H9 (cell line): ENCODE measurements around the gene ITGA11. TPM values are rescaled to one million over a fixed set of nuclear protein-coding genes. Genes with fewer than 3 reads are reported as not detected.

Source experiments
- DNase-seq: peaks from one replicate; pipeline ENCODE4 v3.0.0-alpha.2; 2017
- H2AFZ ChIP-seq: one replicate; pipeline ENCODE4 v1.6.1; 2013; ENCODE audit warnings: mild to moderate bottlenecking, low read length, control low read depth, moderate library complexity
- H2AK5ac ChIP-seq: 2 replicates; pipeline ENCODE4 v1.6.1; 2013; ENCODE audit warnings: low read length, control low read depth, mixed read lengths; ENCODE audit not compliant: insufficient read length
- H2BK120ac ChIP-seq: one replicate; pipeline ENCODE4 v1.6.1; 2013; ENCODE audit warnings: low read depth, mild to moderate bottlenecking, low read length, control low read depth, inconsistent platforms; ENCODE audit not compliant: poor library complexity, severe bottlenecking
- H2BK12ac ChIP-seq: 2 replicates; pipeline ENCODE4 v1.6.1; 2013; ENCODE audit warnings: low read length, control low read depth, mixed read lengths, low read depth; ENCODE audit not compliant: insufficient read length
- H2BK15ac ChIP-seq: 2 replicates; pipeline ENCODE4 v1.6.1; 2013; ENCODE audit warnings: low read depth, low read length, control low read depth
- H2BK20ac ChIP-seq: one replicate; pipeline ENCODE4 v1.6.1; 2013; ENCODE audit warnings: low read depth, mild to moderate bottlenecking, low read length, control low read depth, inconsistent platforms; ENCODE audit not compliant: poor library complexity, severe bottlenecking
- H2BK5ac ChIP-seq: 2 replicates; pipeline ENCODE4 v1.6.1; 2013; ENCODE audit warnings: low read length, control low read depth, mixed read lengths; ENCODE audit not compliant: insufficient read length
- H3K14ac ChIP-seq: 2 replicates; pipeline ENCODE4 v1.6.1; 2013; ENCODE audit warnings: low read length, control low read depth; ENCODE audit not compliant: insufficient read depth
- H3K18ac ChIP-seq: 2 replicates; pipeline ENCODE4 v1.6.1; 2013; ENCODE audit warnings: low read depth, mild to moderate bottlenecking, mixed read lengths, low read length, control low read depth; ENCODE audit not compliant: insufficient read length
- H3K23ac ChIP-seq: 2 replicates; pipeline ENCODE4 v1.6.1; 2013; ENCODE audit warnings: low read length, control low read depth, mixed read lengths, low read depth; ENCODE audit not compliant: insufficient read length
- H3K23me2 ChIP-seq: 2 replicates; pipeline ENCODE4 v1.6.1; 2013; ENCODE audit warnings: low read depth, mild to moderate bottlenecking, mixed read lengths, low read length, control low read depth; ENCODE audit not compliant: insufficient read length, poor library complexity, severe bottlenecking
- H3K27ac ChIP-seq: 2 replicates; pipeline ENCODE4 v1.5.1; 2013; ENCODE audit warnings: low read length, control low read depth, mixed read lengths, low read depth; ENCODE audit not compliant: insufficient read length
- H3K27me3 ChIP-seq: 2 replicates; pipeline ENCODE4 v1.6.1; 2013; ENCODE audit warnings: low read length, control low read depth, inconsistent platforms; ENCODE audit not compliant: insufficient read depth
- H3K4ac ChIP-seq: 2 replicates; pipeline ENCODE4 v1.6.1; 2013; ENCODE audit warnings: low read depth, mild to moderate bottlenecking, control low read depth, inconsistent platforms, low read length, moderate library complexity
- H3K4me1 ChIP-seq: 2 replicates; pipeline ENCODE4 v1.6.1; 2013; ENCODE audit warnings: low read length, control low read depth, inconsistent platforms; ENCODE audit not compliant: insufficient read depth
- H3K4me2 ChIP-seq: 2 replicates; pipeline ENCODE4 v1.6.1; 2013; ENCODE audit warnings: low read length, control low read depth, mixed read lengths; ENCODE audit not compliant: insufficient read length, insufficient read depth
- H3K56ac ChIP-seq: 2 replicates; pipeline ENCODE4 v1.6.1; 2013; ENCODE audit warnings: low read depth, mild to moderate bottlenecking, mixed read lengths, low read length, control low read depth; ENCODE audit not compliant: insufficient read length
- H3K79me1 ChIP-seq: 2 replicates; pipeline ENCODE4 v1.6.1; 2013; ENCODE audit warnings: low read depth, mild to moderate bottlenecking, moderate library complexity, low read length, control low read depth, inconsistent platforms; ENCODE audit not compliant: insufficient read depth, poor library complexity, severe bottlenecking
- H3K79me2 ChIP-seq: 2 replicates; pipeline ENCODE4 v1.6.1; 2013; ENCODE audit warnings: low read length, control low read depth, inconsistent platforms; ENCODE audit not compliant: insufficient read depth
- H3K9ac ChIP-seq: 2 replicates; pipeline ENCODE4 v1.6.1; 2013; ENCODE audit warnings: low read length, control low read depth, mixed read lengths; ENCODE audit not compliant: insufficient read length; ENCODE audit errors: extremely low read depth
- H3K9me3 ChIP-seq: one replicate; pipeline ENCODE4 v1.6.1; 2013; ENCODE audit warnings: low read depth, low read length, inconsistent platforms; ENCODE audit not compliant: control insufficient read depth
- H3T11ph ChIP-seq: one replicate; pipeline ENCODE4 v1.6.1; 2013; ENCODE audit warnings: mild to moderate bottlenecking, low read length, control low read depth, inconsistent platforms
- H4K20me1 ChIP-seq: one replicate; pipeline ENCODE4 v1.6.1; 2013; ENCODE audit not compliant: control insufficient read depth, insufficient read length, insufficient read depth
- H4K5ac ChIP-seq: 2 replicates; pipeline ENCODE4 v1.6.1; 2013; ENCODE audit warnings: low read depth, mild to moderate bottlenecking, mixed read lengths, low read length, control low read depth; ENCODE audit not compliant: insufficient read length
- H4K8ac ChIP-seq: replicated peaks from 2 replicates; pipeline ENCODE4 v1.6.1; 2013; ENCODE audit warnings: low read length, control low read depth, mixed read lengths, low read depth; ENCODE audit not compliant: insufficient read length
- H4K91ac ChIP-seq: 2 replicates; pipeline ENCODE4 v1.6.1; 2013; ENCODE audit warnings: low read depth, mild to moderate bottlenecking, moderate library complexity, mixed read lengths, low read length, control low read depth; ENCODE audit not compliant: insufficient read length
- H3K27ac Mint-ChIP-seq, 3 experiments: 2 replicates in 2 of 3; 3 replicates in 1 of 3; pipeline ENCODE4 v1.8.0; 2020 to 2021; ENCODE audit warnings: mixed read lengths in 3 of 3, mild to moderate bottlenecking in 1 of 3, moderate library complexity in 1 of 3
- H3K27me3 Mint-ChIP-seq: 2 replicates; pipeline ENCODE4 v1.8.0; 2021; ENCODE audit warnings: low read depth, mild to moderate bottlenecking, moderate library complexity, mixed read lengths
- H3K36me3 Mint-ChIP-seq, 3 experiments: 2 replicates in 2 of 3; 3 replicates in 1 of 3; pipeline ENCODE4 v1.8.0; 2020 to 2021; ENCODE audit warnings: low read depth in 3 of 3, mixed read lengths in 3 of 3; ENCODE audit not compliant: insufficient read depth in 1 of 3
- H3K4me1 Mint-ChIP-seq, 2 experiments: 2 replicates each; pipeline ENCODE4 v1.8.0; 2020; ENCODE audit warnings: mixed read lengths in 2 of 2
- H3K4me3 Mint-ChIP-seq, 2 experiments: 2 replicates in 1 of 2; 3 replicates in 1 of 2; pipeline ENCODE4 v1.8.0; 2020 to 2021; ENCODE audit warnings: mild to moderate bottlenecking in 2 of 2, mixed read lengths in 2 of 2, moderate library complexity in 1 of 2
- H3K9me3 Mint-ChIP-seq, 2 experiments: 2 replicates in 1 of 2; 3 replicates in 1 of 2; pipeline ENCODE4 v1.8.0; 2020; ENCODE audit warnings: mild to moderate bottlenecking in 2 of 2, mixed read lengths in 2 of 2, moderate library complexity in 1 of 2
- WGBS: extraction: QIAGEN DNeasy Blood & Tissue Kit; methylation state at CpG from one replicate; pipeline ENCODE4 v1.1.7; 2013; ENCODE audit warnings: missing lambda C conversion rate, low lambda C conversion rate, mixed read lengths; ENCODE audit not compliant: insufficient read length; ENCODE audit errors: extremely low coverage; 5-methylcytosine and 5-hydroxymethylcytosine counted together
- total RNA-seq: library from RNA; stranded (reverse); gene quantifications from 2 replicates; pipeline ENCODE4 v1.2.1, GENCODE V29; 2021
- TF ChIP-seq, protein P1 (sequence below): fragments of 200-600 bp; sonication (generic); conservative IDR thresholded peaks from 3 replicates; pipeline ENCODE4 v1.8.0; 2021; ENCODE audit warnings: antibody characterized with exemption, mild to moderate bottlenecking

Gene ITGA11
- total RNA-seq, 1 experiment from 2014 or later = 0.07 TPM

DNA sequence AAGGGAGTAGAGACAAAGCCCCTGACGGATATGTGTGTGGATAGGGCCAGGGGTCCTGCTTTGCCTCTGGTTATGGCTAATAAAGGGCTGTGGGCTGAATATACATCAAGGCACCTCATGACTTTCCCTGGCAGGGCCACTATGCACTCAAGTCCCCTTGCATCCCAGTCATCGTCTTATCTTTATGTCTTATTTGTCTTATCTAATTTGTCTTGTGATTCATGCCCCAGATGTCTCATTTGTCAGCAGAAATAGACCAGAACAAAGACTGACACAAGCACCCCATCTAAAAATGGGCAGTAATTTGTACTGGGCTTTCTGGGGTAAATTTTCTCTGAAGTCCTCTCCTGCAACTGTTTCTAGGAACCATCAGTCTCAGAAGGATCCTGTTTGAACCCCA is 68.6 kb downstream of the ITGA11 start:
- H4K5ac ChIP-seq = no peak overlapping the region
- no peak for DNase-seq

More for the DNA sequence above, 68.6 kb downstream of the ITGA11 start:
- no peak overlapping the region for H3K27ac ChIP-seq
- H3K23ac ChIP-seq = no peak overlapping the region
- H3T11ph ChIP-seq = no peak overlapping the region
- H3K14ac ChIP-seq = no peak overlapping the region
- no peak overlapping the region for H2BK12ac ChIP-seq
- H4K8ac ChIP-seq = no peak overlapping the region
- H3K4me2 ChIP-seq = no peak overlapping the region
- no peaks in the 10 kb centered on the region; the same call in 1 of the 2 replicates for H3K27me3 ChIP-seq
- H2BK120ac ChIP-seq = no peak overlapping the region
- no peak overlapping the region for H3K4me3 Mint-ChIP-seq
- peaks cover 5% of the 10 kb centered on the region for H3K27me3 Mint-ChIP-seq
- no peaks in the 10 kb centered on the region for H3K79me2 ChIP-seq
- H2BK20ac ChIP-seq = no peak overlapping the region
- H2AK5ac ChIP-seq = no peak overlapping the region
- TF ChIP-seq, protein P1, sequence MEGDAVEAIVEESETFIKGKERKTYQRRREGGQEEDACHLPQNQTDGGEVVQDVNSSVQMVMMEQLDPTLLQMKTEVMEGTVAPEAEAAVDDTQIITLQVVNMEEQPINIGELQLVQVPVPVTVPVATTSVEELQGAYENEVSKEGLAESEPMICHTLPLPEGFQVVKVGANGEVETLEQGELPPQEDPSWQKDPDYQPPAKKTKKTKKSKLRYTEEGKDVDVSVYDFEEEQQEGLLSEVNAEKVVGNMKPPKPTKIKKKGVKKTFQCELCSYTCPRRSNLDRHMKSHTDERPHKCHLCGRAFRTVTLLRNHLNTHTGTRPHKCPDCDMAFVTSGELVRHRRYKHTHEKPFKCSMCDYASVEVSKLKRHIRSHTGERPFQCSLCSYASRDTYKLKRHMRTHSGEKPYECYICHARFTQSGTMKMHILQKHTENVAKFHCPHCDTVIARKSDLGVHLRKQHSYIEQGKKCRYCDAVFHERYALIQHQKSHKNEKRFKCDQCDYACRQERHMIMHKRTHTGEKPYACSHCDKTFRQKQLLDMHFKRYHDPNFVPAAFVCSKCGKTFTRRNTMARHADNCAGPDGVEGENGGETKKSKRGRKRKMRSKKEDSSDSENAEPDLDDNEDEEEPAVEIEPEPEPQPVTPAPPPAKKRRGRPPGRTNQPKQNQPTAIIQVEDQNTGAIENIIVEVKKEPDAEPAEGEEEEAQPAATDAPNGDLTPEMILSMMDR = no peak
- H3K9me3 ChIP-seq = no peaks in the 10 kb centered on the region
- no peak overlapping the region for H2BK15ac ChIP-seq
- H3K23me2 ChIP-seq = no peaks in the 10 kb centered on the region
- H3K27ac Mint-ChIP-seq = no peak overlapping the region
- no peaks in the 10 kb centered on the region for H3K9me3 Mint-ChIP-seq
- H4K20me1 ChIP-seq = no peaks in the 10 kb centered on the region
- no peak overlapping the region for H3K56ac ChIP-seq
- no peaks in the 10 kb centered on the region for H3K4me1 ChIP-seq
- no peak overlapping the region for H2BK5ac ChIP-seq
- WGBS = no CpG with 5 or more reads among the region's 2 CpGs
- no peak overlapping the region for H4K91ac ChIP-seq
- no peak overlapping the region for H3K18ac ChIP-seq
- no peaks in the 10 kb centered on the region for H3K79me1 ChIP-seq
- no peaks in the 10 kb centered on the region for H3K36me3 Mint-ChIP-seq
- H3K4me1 Mint-ChIP-seq = peaks cover 6 to 13% of the 10 kb centered on the region in 2 experiments
- H3K4ac ChIP-seq = no peak overlapping the region
- no peak overlapping the region for H2AFZ ChIP-seq
- no peak overlapping the region for H3K9ac ChIP-seq
